H9 (cell line): ENCODE measurements around the gene FAM237B. TPM values are rescaled to one million over a fixed set of nuclear protein-coding genes. Genes with fewer than 3 reads are reported as not detected.

ENCODE experiments used
- DNase-seq: peaks from one replicate; pipeline ENCODE4 v3.0.0-alpha.2; 2017
- H2AFZ ChIP-seq: one replicate; pipeline ENCODE4 v1.6.1; 2013; ENCODE audit warnings: mild to moderate bottlenecking, low read length, control low read depth, moderate library complexity
- H2AK5ac ChIP-seq: 2 replicates; pipeline ENCODE4 v1.6.1; 2013; ENCODE audit warnings: low read length, control low read depth, mixed read lengths; ENCODE audit not compliant: insufficient read length
- H2BK120ac ChIP-seq: one replicate; pipeline ENCODE4 v1.6.1; 2013; ENCODE audit warnings: low read depth, mild to moderate bottlenecking, low read length, control low read depth, inconsistent platforms; ENCODE audit not compliant: poor library complexity, severe bottlenecking
- H2BK12ac ChIP-seq: 2 replicates; pipeline ENCODE4 v1.6.1; 2013; ENCODE audit warnings: low read length, control low read depth, mixed read lengths, low read depth; ENCODE audit not compliant: insufficient read length
- H2BK15ac ChIP-seq: 2 replicates; pipeline ENCODE4 v1.6.1; 2013; ENCODE audit warnings: low read depth, low read length, control low read depth
- H2BK20ac ChIP-seq: one replicate; pipeline ENCODE4 v1.6.1; 2013; ENCODE audit warnings: low read depth, mild to moderate bottlenecking, low read length, control low read depth, inconsistent platforms; ENCODE audit not compliant: poor library complexity, severe bottlenecking
- H2BK5ac ChIP-seq: 2 replicates; pipeline ENCODE4 v1.6.1; 2013; ENCODE audit warnings: low read length, control low read depth, mixed read lengths; ENCODE audit not compliant: insufficient read length
- H3K14ac ChIP-seq: 2 replicates; pipeline ENCODE4 v1.6.1; 2013; ENCODE audit warnings: low read length, control low read depth; ENCODE audit not compliant: insufficient read depth
- H3K18ac ChIP-seq: 2 replicates; pipeline ENCODE4 v1.6.1; 2013; ENCODE audit warnings: low read depth, mild to moderate bottlenecking, mixed read lengths, low read length, control low read depth; ENCODE audit not compliant: insufficient read length
- H3K23ac ChIP-seq: 2 replicates; pipeline ENCODE4 v1.6.1; 2013; ENCODE audit warnings: low read length, control low read depth, mixed read lengths, low read depth; ENCODE audit not compliant: insufficient read length
- H3K23me2 ChIP-seq: 2 replicates; pipeline ENCODE4 v1.6.1; 2013; ENCODE audit warnings: low read depth, mild to moderate bottlenecking, mixed read lengths, low read length, control low read depth; ENCODE audit not compliant: insufficient read length, poor library complexity, severe bottlenecking
- H3K27ac ChIP-seq: 2 replicates; pipeline ENCODE4 v1.5.1; 2013; ENCODE audit warnings: low read length, control low read depth, mixed read lengths, low read depth; ENCODE audit not compliant: insufficient read length
- H3K27me3 ChIP-seq: 2 replicates; pipeline ENCODE4 v1.6.1; 2013; ENCODE audit warnings: low read length, control low read depth, inconsistent platforms; ENCODE audit not compliant: insufficient read depth
- H3K4ac ChIP-seq: 2 replicates; pipeline ENCODE4 v1.6.1; 2013; ENCODE audit warnings: low read depth, mild to moderate bottlenecking, control low read depth, inconsistent platforms, low read length, moderate library complexity
- H3K4me1 ChIP-seq: 2 replicates; pipeline ENCODE4 v1.6.1; 2013; ENCODE audit warnings: low read length, control low read depth, inconsistent platforms; ENCODE audit not compliant: insufficient read depth
- H3K4me2 ChIP-seq: 2 replicates; pipeline ENCODE4 v1.6.1; 2013; ENCODE audit warnings: low read length, control low read depth, mixed read lengths; ENCODE audit not compliant: insufficient read length, insufficient read depth
- H3K56ac ChIP-seq: 2 replicates; pipeline ENCODE4 v1.6.1; 2013; ENCODE audit warnings: low read depth, mild to moderate bottlenecking, mixed read lengths, low read length, control low read depth; ENCODE audit not compliant: insufficient read length
- H3K79me1 ChIP-seq: 2 replicates; pipeline ENCODE4 v1.6.1; 2013; ENCODE audit warnings: low read depth, mild to moderate bottlenecking, moderate library complexity, low read length, control low read depth, inconsistent platforms; ENCODE audit not compliant: insufficient read depth, poor library complexity, severe bottlenecking
- H3K79me2 ChIP-seq: 2 replicates; pipeline ENCODE4 v1.6.1; 2013; ENCODE audit warnings: low read length, control low read depth, inconsistent platforms; ENCODE audit not compliant: insufficient read depth
- H3K9ac ChIP-seq: 2 replicates; pipeline ENCODE4 v1.6.1; 2013; ENCODE audit warnings: low read length, control low read depth, mixed read lengths; ENCODE audit not compliant: insufficient read length; ENCODE audit errors: extremely low read depth
- H3K9me3 ChIP-seq: one replicate; pipeline ENCODE4 v1.6.1; 2013; ENCODE audit warnings: low read depth, low read length, inconsistent platforms; ENCODE audit not compliant: control insufficient read depth
- H3T11ph ChIP-seq: one replicate; pipeline ENCODE4 v1.6.1; 2013; ENCODE audit warnings: mild to moderate bottlenecking, low read length, control low read depth, inconsistent platforms
- H4K20me1 ChIP-seq: one replicate; pipeline ENCODE4 v1.6.1; 2013; ENCODE audit not compliant: control insufficient read depth, insufficient read length, insufficient read depth
- H4K5ac ChIP-seq: 2 replicates; pipeline ENCODE4 v1.6.1; 2013; ENCODE audit warnings: low read depth, mild to moderate bottlenecking, mixed read lengths, low read length, control low read depth; ENCODE audit not compliant: insufficient read length
- H4K8ac ChIP-seq: replicated peaks from 2 replicates; pipeline ENCODE4 v1.6.1; 2013; ENCODE audit warnings: low read length, control low read depth, mixed read lengths, low read depth; ENCODE audit not compliant: insufficient read length
- H4K91ac ChIP-seq: 2 replicates; pipeline ENCODE4 v1.6.1; 2013; ENCODE audit warnings: low read depth, mild to moderate bottlenecking, moderate library complexity, mixed read lengths, low read length, control low read depth; ENCODE audit not compliant: insufficient read length
- H3K27ac Mint-ChIP-seq, 3 experiments: 2 replicates in 2 of 3; 3 replicates in 1 of 3; pipeline ENCODE4 v1.8.0; 2020 to 2021; ENCODE audit warnings: mixed read lengths in 3 of 3, mild to moderate bottlenecking in 1 of 3, moderate library complexity in 1 of 3
- H3K27me3 Mint-ChIP-seq: 2 replicates; pipeline ENCODE4 v1.8.0; 2021; ENCODE audit warnings: low read depth, mild to moderate bottlenecking, moderate library complexity, mixed read lengths
- H3K36me3 Mint-ChIP-seq, 3 experiments: 2 replicates in 2 of 3; 3 replicates in 1 of 3; pipeline ENCODE4 v1.8.0; 2020 to 2021; ENCODE audit warnings: low read depth in 3 of 3, mixed read lengths in 3 of 3; ENCODE audit not compliant: insufficient read depth in 1 of 3
- H3K4me1 Mint-ChIP-seq, 2 experiments: 2 replicates each; pipeline ENCODE4 v1.8.0; 2020; ENCODE audit warnings: mixed read lengths in 2 of 2
- H3K4me3 Mint-ChIP-seq, 2 experiments: 2 replicates in 1 of 2; 3 replicates in 1 of 2; pipeline ENCODE4 v1.8.0; 2020 to 2021; ENCODE audit warnings: mild to moderate bottlenecking in 2 of 2, mixed read lengths in 2 of 2, moderate library complexity in 1 of 2
- H3K9me3 Mint-ChIP-seq, 2 experiments: 2 replicates in 1 of 2; 3 replicates in 1 of 2; pipeline ENCODE4 v1.8.0; 2020; ENCODE audit warnings: mild to moderate bottlenecking in 2 of 2, mixed read lengths in 2 of 2, moderate library complexity in 1 of 2
- CTCF ChIP-seq: fragments of 200-600 bp; sonication (generic); conservative IDR thresholded peaks from 3 replicates; pipeline ENCODE4 v1.8.0; 2021; ENCODE audit warnings: antibody characterized with exemption, mild to moderate bottlenecking
- WGBS: extraction: QIAGEN DNeasy Blood & Tissue Kit; methylation state at CpG from one replicate; pipeline ENCODE4 v1.1.7; 2013; ENCODE audit warnings: missing lambda C conversion rate, low lambda C conversion rate, mixed read lengths; ENCODE audit not compliant: insufficient read length; ENCODE audit errors: extremely low coverage; 5-methylcytosine and 5-hydroxymethylcytosine counted together
- total RNA-seq: library from RNA; stranded (reverse); gene quantifications from 2 replicates; pipeline ENCODE4 v1.2.1, GENCODE V29; 2021

Gene FAM237B
- total RNA-seq, 1 experiment from 2014 or later: not detected

- Mint-ChIP-seq H3K27ac (no peak overlapping the region), H3K36me3 (no peaks in the 10 kb centered on the region), H3K27me3 (no peaks in the 10 kb centered on the region), H3K9me3 (no peaks in the 10 kb centered on the region), H3K4me3 (no peak overlapping the region), H3K4me1 (no peaks in the 10 kb centered on the region)
- Histone ChIP-seq H3K23ac (no peak overlapping the region), H3K23me2 (no peaks in the 10 kb centered on the region), H2BK120ac (no peak overlapping the region), H3K9ac (no peak overlapping the region), H2BK5ac (no peak overlapping the region), H3K4me2 (no peak overlapping the region), H3K79me1 (no peaks in the 10 kb centered on the region), H3K14ac (no peak overlapping the region), H3K56ac (no peak overlapping the region), H3K18ac (no peak overlapping the region), H2AK5ac (no peak overlapping the region), H2BK15ac (no peak overlapping the region), H3K4ac (no peak overlapping the region), H4K5ac (no peak overlapping the region), H2BK20ac (no peak overlapping the region), H2AFZ (no peak overlapping the region), H3K27ac (no peak overlapping the region), H3T11ph (no peak overlapping the region), H3K4me1 (no peaks in the 10 kb centered on the region), H3K27me3 (no peaks in the 10 kb centered on the region), H3K79me2 (no peaks in the 10 kb centered on the region), H2BK12ac (no peak overlapping the region), H3K9me3 (no peaks in the 10 kb centered on the region), H4K8ac (no peak overlapping the region), H4K20me1 (no peaks in the 10 kb centered on the region), H4K91ac (no peak overlapping the region)
- WGBS: no CpG with 5 or more reads among the region's 2 CpGs
- no peak for TF ChIP-seq CTCF
- DNase-seq: no peak
Observed at GRCh38 chr7:90271753-90272152, 49.4 kb downstream of the FAM237B start.
